Sigmoid colon (tissue), 7 donors: ENCODE data around the gene POU2F2. TPM values are rescaled to one million over a fixed set of nuclear protein-coding genes. Genes with fewer than 3 reads are reported as not detected.

Experiments
- DNase-seq: peaks from one replicate; pipeline ENCODE4 v3.0.0-alpha.2; 2019
- H3K27ac ChIP-seq, 4 donors: fragments of 200-600 bp; sonication (generic); one replicate each; pipeline ENCODE4 v1.5.1; 2016 to 2019; ENCODE audit warnings: mild to moderate bottlenecking in 1 of 4
- H3K27me3 ChIP-seq, 3 donors: fragments of 200-600 bp; sonication (generic); one replicate each; pipeline ENCODE4 v1.5.1; 2019; ENCODE audit warnings: mild to moderate bottlenecking in 1 of 3
- H3K36me3 ChIP-seq, 4 donors: fragments of 200-600 bp; sonication (generic); one replicate each; pipeline ENCODE4 v1.5.1; 2016 to 2019
- H3K4me1 ChIP-seq, 4 donors: fragments of 200-600 bp; sonication (generic); one replicate each; pipeline ENCODE4 v1.5.1; 2017 to 2019
- H3K4me3 ChIP-seq, 4 donors: fragments of 200-600 bp; sonication (generic); one replicate each; pipeline ENCODE4 v1.5.1; 2017 to 2019; ENCODE audit warnings: mild to moderate bottlenecking in 2 of 4, moderate library complexity in 1 of 4
- H3K9me3 ChIP-seq, 4 donors: fragments of 200-600 bp in 3 of 4; sonication (generic) in 3 of 4; one replicate each; pipeline versions ENCODE4 v1.5.1 to v1.6.1; 2013 to 2019
- CTCF ChIP-seq, 4 experiments: fragments of 450-650 bp in 3 of 4; fragments of 200-600 bp in 1 of 4; IDR thresholded peaks; one replicate each; pipeline ENCODE4 v1.5.1; 2016 to 2019; ENCODE audit warnings: antibody characterized with exemption in 4 of 4, mild to moderate bottlenecking in 3 of 4, moderate library complexity in 2 of 4
- EP300 ChIP-seq, 4 donors: sonication (generic); formaldehyde crosslinking; IDR thresholded peaks; one replicate each; pipeline ENCODE4 v1.6.1; 2017; ENCODE audit warnings: antibody characterized with exemption in 4 of 4
- POLR2A ChIP-seq, 2 donors: fragments of 450-650 bp; IDR thresholded peaks; one replicate each; pipeline ENCODE4 v1.6.1; 2016; ENCODE audit warnings: antibody characterized with exemption in 2 of 2, mild to moderate bottlenecking in 2 of 2, moderate library complexity in 2 of 2
- POLR2AphosphoS5 ChIP-seq, 4 donors: sonication (generic); formaldehyde crosslinking; IDR thresholded peaks; one replicate each; pipeline ENCODE4 v1.6.1; 2017; ENCODE audit warnings: antibody characterized with exemption in 4 of 4
- WGBS, 2 donors: extraction: QIAGEN DNeasy Blood & Tissue Kit; methylation state at CpG; one replicate each; pipeline ENCODE4 v1.1.7; 2013; 5-methylcytosine and 5-hydroxymethylcytosine counted together
- intact Hi-C: fragments of 100-400 bp; cut with DNase I; formaldehyde crosslinking; loops from one replicate; pipeline ENCODE4 v1.15.1; 2023
- polyA plus RNA-seq, 3 donors: library from polyadenylated mRNA; stranded (reverse); fragments of 200-250 nt; gene quantifications; one replicate each; pipeline ENCODE4 v1.2.3, GENCODE V29; 2013
- total RNA-seq, 4 donors: library from RNA; depleted of rRNA; stranded (reverse); fragments of >200 nt; gene quantifications; one replicate each; pipeline ENCODE4 v1.1.0, GENCODE V29; 2016
- donor health status: healthy with polysubstance abuse.
- donor health status: Bipolar disorder and iron deficiency.
- donor health status: healthy.

Gene POU2F2
- total and polyA plus RNA-seq, 7 donors: 0.60 to 19.0 (median 2.5) TPM

GRCh38 chr19:42111384-42111783, 20.9 kb downstream of the POU2F2 start:
- no peak overlapping the region for H3K27ac ChIP-seq
- WGBS, 2 donors: 84 to 88% methylated on average over 1 of the region's 1 CpG
- TF ChIP-seq CTCF (IDR thresholded peaks at IDR 0.05): no peak
- no peak for TF ChIP-seq POLR2AphosphoS5 (IDR thresholded peaks at IDR 0.05)
- no peak for TF ChIP-seq EP300 (IDR thresholded peaks at IDR 0.05)
- no peak for TF ChIP-seq POLR2A (IDR thresholded peaks at IDR 0.05)
- H3K4me1 ChIP-seq: peaks cover 0 to 13% (median 0%) of the 10 kb centered on the region in 4 donors
- peaks cover 0 to 18% (median 0%) of the 10 kb centered on the region in 3 donors for H3K27me3 ChIP-seq
- intact Hi-C loops: no loop called here
- DNase-seq: no peak
- no peaks in the 10 kb centered on the region for H3K36me3 ChIP-seq
- no peak overlapping the region for H3K4me3 ChIP-seq
- H3K9me3 ChIP-seq: no peaks in the 10 kb centered on the region

GRCh38 chr19:42110658-42111057, 21.6 kb downstream of the POU2F2 start:
- no peaks in the 10 kb centered on the region for H3K36me3 ChIP-seq
- intact Hi-C loops: no loop called here
- no peak overlapping the region for H3K4me3 ChIP-seq
- WGBS, 2 donors: 63 to 87% methylated on average over 1 of the region's 1 CpG
- TF ChIP-seq EP300 (IDR thresholded peaks at IDR 0.05): no peak
- no peak for DNase-seq
- H3K27me3 ChIP-seq: peaks cover 0 to 25% (median 0%) of the 10 kb centered on the region in 3 donors
- no peaks in the 10 kb centered on the region for H3K9me3 ChIP-seq
- H3K27ac ChIP-seq: no peak overlapping the region
- H3K4me1 ChIP-seq: peaks cover 0 to 13% (median 0%) of the 10 kb centered on the region in 4 donors

DNA sequence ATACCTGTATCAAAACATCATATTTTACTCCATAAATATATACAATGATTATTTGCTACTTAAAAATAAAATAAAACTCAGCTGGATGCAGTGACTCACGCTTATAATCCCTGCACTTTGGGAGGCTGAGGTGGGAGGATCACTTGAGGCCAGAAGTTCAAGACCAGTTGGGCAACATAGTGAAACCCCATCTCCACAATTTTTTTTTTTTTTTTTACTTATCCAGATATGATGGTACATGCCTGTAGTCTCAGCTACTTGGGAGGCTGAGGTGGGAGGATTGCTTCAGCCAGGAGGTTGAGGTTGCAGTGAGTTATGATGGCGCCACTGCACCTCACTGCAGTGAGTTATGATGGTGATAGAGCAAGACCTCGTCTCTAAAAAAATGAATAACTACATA, 22.4 kb downstream of the POU2F2 start:
- intact Hi-C loops: no loop called here
- H3K4me3 ChIP-seq: no peak overlapping the region
- H3K27me3 ChIP-seq: peaks cover 0 to 30% (median 0%) of the 10 kb centered on the region in 3 donors
- WGBS, 2 donors: 73 to 81% methylated on average over 3 of the region's 3 CpGs
- H3K27ac ChIP-seq: no peak overlapping the region
- H3K36me3 ChIP-seq: no peaks in the 10 kb centered on the region
- H3K4me1 ChIP-seq: peaks cover 0 to 13% (median 0%) of the 10 kb centered on the region in 4 donors
- TF ChIP-seq POLR2A (IDR thresholded peaks at IDR 0.05) (no peak), CTCF (IDR thresholded peaks at IDR 0.05) (no peak), POLR2AphosphoS5 (IDR thresholded peaks at IDR 0.05) (no peak)
- DNase-seq: no peak
- H3K9me3 ChIP-seq: no peaks in the 10 kb centered on the region

DNA sequence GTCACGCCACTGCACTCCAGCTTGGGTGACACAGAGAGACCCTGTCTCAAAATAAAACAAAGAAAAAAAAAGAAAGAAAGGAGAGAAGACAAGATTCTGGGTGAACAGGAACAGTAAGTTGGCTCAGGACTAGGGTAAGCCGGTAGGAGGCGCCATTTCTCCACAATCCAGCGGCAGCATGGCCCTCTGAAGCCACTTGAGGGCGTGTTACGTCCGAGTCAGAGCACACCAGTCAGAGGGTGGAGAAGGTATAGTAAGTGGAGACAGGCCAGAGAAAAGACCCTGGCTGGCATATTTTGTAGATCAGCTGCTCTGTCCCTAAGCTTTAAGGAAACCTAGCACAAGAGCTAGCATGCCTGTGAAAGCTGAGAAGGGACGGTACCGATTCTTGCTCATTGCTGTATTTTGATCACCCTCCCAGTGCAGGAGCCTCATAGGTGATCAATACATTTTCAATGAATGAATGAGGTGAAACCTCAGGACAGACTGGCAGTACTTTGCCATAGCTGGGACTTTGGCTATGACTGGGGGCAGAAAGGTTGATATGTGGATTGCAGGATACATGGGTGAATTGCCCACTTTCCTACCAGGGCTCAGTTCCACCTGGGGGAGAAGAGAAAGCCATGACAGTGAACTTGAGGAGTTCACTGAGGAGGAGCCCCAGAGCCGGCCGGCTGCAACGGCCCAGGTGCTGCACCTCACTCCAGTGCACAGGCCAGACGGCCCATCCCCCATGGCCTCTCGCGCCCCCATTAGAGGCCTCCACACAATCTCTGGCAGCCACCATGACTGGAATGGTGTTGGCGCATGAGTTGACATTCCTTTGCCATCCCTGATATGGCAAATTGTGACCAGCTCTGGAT, 23.5 kb downstream of the POU2F2 start:
- Histone ChIP-seq H3K4me1 (peaks cover 0 to 5% (median 0%) of the 10 kb centered on the region in 4 donors), H3K9me3 (no peaks in the 10 kb centered on the region), H3K27me3 (peaks cover 0 to 30% (median 0%) of the 10 kb centered on the region in 3 donors), H3K36me3 (no peaks in the 10 kb centered on the region), H3K27ac (no peak overlapping the region), H3K4me3 (no peak overlapping the region)
- DNase-seq: peak; percentile 82
- intact Hi-C loops: no loop called here
- WGBS, 2 donors: 31 to 35% methylated on average over 16 of the region's 16 CpGs
- TF ChIP-seq CTCF (IDR thresholded peaks at IDR 0.05): peak; percentile 47 to 80 (median 56)
- no peak for TF ChIP-seq EP300 (IDR thresholded peaks at IDR 0.05)

DNA sequence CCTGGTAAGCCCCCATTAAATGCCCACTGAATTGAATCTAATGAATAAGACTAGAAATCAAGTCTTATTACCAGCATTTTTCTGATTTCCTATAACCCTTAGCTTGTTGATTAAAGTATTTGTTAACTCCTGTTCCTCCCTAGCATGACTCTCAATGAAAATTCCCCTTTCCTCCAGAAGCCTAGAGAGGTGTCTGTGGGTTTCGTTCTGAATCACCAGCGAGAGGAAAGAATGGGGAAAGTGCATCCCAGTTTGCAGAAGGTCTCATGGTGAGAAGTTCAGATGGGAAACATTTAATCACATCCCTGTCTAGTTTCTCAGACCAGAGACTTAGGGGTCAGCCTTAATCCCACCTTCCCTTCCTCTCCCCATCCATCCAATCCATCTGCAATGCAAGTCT, 26.9 kb downstream of the POU2F2 start:
- Histone ChIP-seq H3K36me3 (no peaks in the 10 kb centered on the region), H3K4me3 (no peak overlapping the region), H3K4me1 (no peaks in the 10 kb centered on the region), H3K27ac (no peak overlapping the region), H3K27me3 (peaks cover 0 to 30% (median 0%) of the 10 kb centered on the region in 3 donors), H3K9me3 (no peaks in the 10 kb centered on the region)
- DNase-seq: no peak
- TF ChIP-seq POLR2AphosphoS5 (IDR thresholded peaks at IDR 0.05): no peak
- no peak for TF ChIP-seq EP300 (IDR thresholded peaks at IDR 0.05)
- no peak for TF ChIP-seq CTCF (IDR thresholded peaks at IDR 0.05)
- TF ChIP-seq POLR2A (IDR thresholded peaks at IDR 0.05): no peak
- intact Hi-C loops: no loop called here
- 72 to 83% methylated on average over 2 of the region's 2 CpGs for WGBS, 2 donors
